Panc1 (cell line): ENCODE data around the gene TMTC1. TPM values are rescaled to one million over a fixed set of nuclear protein-coding genes. Genes with fewer than 3 reads are reported as not detected.

Source experiments
- ATAC-seq: fragments of 200-7000 bp; cut with Tn5 transposase; 2 replicates; pipeline ENCODE4 v1.9.1; 2020; ENCODE audit warnings: mild to moderate bottlenecking, moderate library complexity
- BruUV-seq: library from RNA; stranded (reverse); fragments of 400-500 nt; replicated peaks from 2 replicates; lab custom pipeline; 2021; lab: Mats Ljungman, UMichigan
- CTCF ChIA-PET: fragments of 300-600 bp; sonication (Branson Sonifier 250); formaldehyde crosslinking; loops from one replicate; lab custom pipeline; 2022; ENCODE audit warnings: antibody characterized with exemption; lab: Charles Lee
- POLR2A ChIA-PET: fragments of 300-600 bp; sonication (Branson Sonifier 250); formaldehyde crosslinking; loops from one replicate; lab custom pipeline; 2022; ENCODE audit warnings: antibody characterized with exemption; lab: Charles Lee
- DNase-seq: peaks from one replicate; pipeline ENCODE4 v3.0.0-alpha.2; 2010; ENCODE audit warnings: low read depth, low spot score
- H3K27ac ChIP-seq: 2 replicates; pipeline ENCODE4 v1.5.1; 2011; ENCODE audit warnings: mild to moderate bottlenecking, low read length, inconsistent platforms
- H3K27me3 ChIP-seq: fragments of 200-500 bp; sonication (Bioruptor generic); 2 replicates; pipeline ENCODE4 v1.6.0; 2014; ENCODE audit warnings: low read length, inconsistent platforms; ENCODE audit not compliant: control insufficient read depth, insufficient read depth
- H3K36me3 ChIP-seq: fragments of 200-500 bp; sonication (Bioruptor generic); 2 replicates; pipeline ENCODE4 v1.5.1; 2014; ENCODE audit warnings: inconsistent platforms, mild to moderate bottlenecking, low read length, moderate library complexity; ENCODE audit not compliant: control insufficient read depth, insufficient read depth
- H3K4me1 ChIP-seq: 2 replicates; pipeline ENCODE4 v1.5.1; 2011; ENCODE audit warnings: inconsistent platforms, mild to moderate bottlenecking, low read length, moderate library complexity; ENCODE audit not compliant: control insufficient read depth, insufficient read depth
- H3K4me3 ChIP-seq, 2 experiments: 2 replicates each; pipeline ENCODE4 v1.5.1; 2011 to 2012; ENCODE audit warnings: low read depth in 2 of 2, low read length in 2 of 2, mild to moderate bottlenecking in 2 of 2, inconsistent platforms in 1 of 2, moderate library complexity in 1 of 2
- H3K9me3 ChIP-seq: fragments of 200-500 bp; sonication (Bioruptor generic); 2 replicates; pipeline ENCODE4 v1.5.1; 2014; ENCODE audit warnings: low read depth, mild to moderate bottlenecking, inconsistent platforms, low read length, moderate library complexity; ENCODE audit not compliant: control insufficient read depth, insufficient read depth
- POLR2AphosphoS5 ChIP-seq: IDR thresholded peaks from 2 replicates; pipeline ENCODE4 v1.6.1; 2012; ENCODE audit warnings: mild to moderate bottlenecking, low read depth, low read length, moderate library complexity
- REST ChIP-seq, 2 experiments: IDR thresholded peaks; 2 replicates each; pipeline ENCODE4 v1.6.1; 2011 to 2012; ENCODE audit warnings: low read depth in 2 of 2, control low read depth in 1 of 2, low read length in 1 of 2, mild to moderate bottlenecking in 1 of 2, moderate library complexity in 1 of 2; ENCODE audit not compliant: insufficient read depth in 1 of 2
- SIN3A ChIP-seq: IDR thresholded peaks from 2 replicates; pipeline ENCODE4 v1.6.1; 2012; ENCODE audit warnings: low read depth, mild to moderate bottlenecking, low read length, moderate library complexity, borderline replicate concordance; ENCODE audit not compliant: insufficient read depth
- TCF7L2 ChIP-seq: IDR thresholded peaks from 2 replicates; pipeline ENCODE4 v1.6.1; 2011; ENCODE audit warnings: mild to moderate bottlenecking, low read depth, low read length, inconsistent platforms
- in situ Hi-C: cut with HindIII; loops from 2 replicates; pipeline ENCODE4 v1.10.0; 2016; ENCODE audit warnings: low sequenced_read_pairs, low pct_unique_long_range_greater_than_20kb
- intact Hi-C: fragments of 100-400 bp; cut with micrococcal nuclease; formaldehyde crosslinking; loops from one replicate; pipeline ENCODE4 v1.10.0; 2022; ENCODE audit not compliant: unreplicated experiment
- total RNA-seq: library from RNA; stranded (reverse); gene quantifications from one replicate; pipeline ENCODE4 v1.2.1, GENCODE V29; 2021; ENCODE audit not compliant: unreplicated experiment
- TF ChIP-seq, protein P1 (sequence below): fragments of 450-650 bp; IDR thresholded peaks from 2 replicates; pipeline ENCODE4 v1.5.1; 2017; ENCODE audit warnings: mild to moderate bottlenecking

Gene TMTC1
- total RNA-seq, 1 experiment from 2014 or later = 0.28 TPM

- POLR2A ChIA-PET = interaction anchor here (0.6 kb wide), 1 partner anchor 20 kb away, joined by 6 read pairs; no protein-coding TSS in a partner anchor
Observed at GRCh38 chr12:29656762-29657538, 126.8 kb downstream of the TMTC1 start.

DNA sequence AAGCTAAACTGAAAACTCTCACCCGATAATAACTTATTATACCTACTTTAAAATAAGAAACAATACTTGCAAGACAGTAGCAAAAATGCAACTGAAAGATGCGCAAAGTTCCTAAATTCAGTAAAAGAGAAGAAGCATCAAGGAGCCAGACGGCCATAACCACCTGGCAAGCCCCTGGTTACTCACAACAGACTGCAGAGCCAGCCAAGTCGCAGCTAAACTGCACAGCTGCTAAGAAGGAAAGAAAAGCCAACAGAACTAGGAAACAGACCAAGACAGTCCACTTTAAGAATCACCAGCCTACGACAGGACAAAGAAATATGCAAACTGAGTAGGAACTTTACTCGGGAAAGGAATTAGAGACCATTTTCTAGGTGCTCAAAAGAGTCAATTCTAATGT is 127.9 kb downstream of the TMTC1 start:
- POLR2A ChIA-PET = no interaction called here
- CTCF ChIA-PET = no interaction called here
- BruUV-seq = no TSS peak
- DNase-seq (no peak), ATAC-seq (no peak)
- H3K4me1 ChIP-seq = no peaks in the 10 kb centered on the region
- H3K27me3 ChIP-seq = no peaks in the 10 kb centered on the region
- no peak overlapping the region for H3K4me3 ChIP-seq
- intact Hi-C loops (no loop called here), in situ Hi-C loops (no loop called here)
- TF ChIP-seq, protein P1, sequence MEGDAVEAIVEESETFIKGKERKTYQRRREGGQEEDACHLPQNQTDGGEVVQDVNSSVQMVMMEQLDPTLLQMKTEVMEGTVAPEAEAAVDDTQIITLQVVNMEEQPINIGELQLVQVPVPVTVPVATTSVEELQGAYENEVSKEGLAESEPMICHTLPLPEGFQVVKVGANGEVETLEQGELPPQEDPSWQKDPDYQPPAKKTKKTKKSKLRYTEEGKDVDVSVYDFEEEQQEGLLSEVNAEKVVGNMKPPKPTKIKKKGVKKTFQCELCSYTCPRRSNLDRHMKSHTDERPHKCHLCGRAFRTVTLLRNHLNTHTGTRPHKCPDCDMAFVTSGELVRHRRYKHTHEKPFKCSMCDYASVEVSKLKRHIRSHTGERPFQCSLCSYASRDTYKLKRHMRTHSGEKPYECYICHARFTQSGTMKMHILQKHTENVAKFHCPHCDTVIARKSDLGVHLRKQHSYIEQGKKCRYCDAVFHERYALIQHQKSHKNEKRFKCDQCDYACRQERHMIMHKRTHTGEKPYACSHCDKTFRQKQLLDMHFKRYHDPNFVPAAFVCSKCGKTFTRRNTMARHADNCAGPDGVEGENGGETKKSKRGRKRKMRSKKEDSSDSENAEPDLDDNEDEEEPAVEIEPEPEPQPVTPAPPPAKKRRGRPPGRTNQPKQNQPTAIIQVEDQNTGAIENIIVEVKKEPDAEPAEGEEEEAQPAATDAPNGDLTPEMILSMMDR = no peak
- no peak for TF ChIP-seq REST (IDR thresholded peaks at IDR 0.05; ENCODE audit: insufficient read depth in 1 of 2, low read depth in 2 of 2, low read length in 1 of 2)
- no peak for TF ChIP-seq SIN3A
- no peak for TF ChIP-seq TCF7L2
- TF ChIP-seq POLR2AphosphoS5 = no peak
- H3K36me3 ChIP-seq = no peaks in the 10 kb centered on the region
- no peak overlapping the region for H3K27ac ChIP-seq
- H3K9me3 ChIP-seq = no peaks in the 10 kb centered on the region

More at GRCh38 chr12:29656762-29657538, 126.8 kb downstream of the TMTC1 start:
- TF ChIP-seq REST (IDR thresholded peaks at IDR 0.05; ENCODE audit: insufficient read depth in 1 of 2, low read depth in 2 of 2, low read length in 1 of 2) (no peak), POLR2AphosphoS5 (no peak), TCF7L2 (no peak), SIN3A (no peak)
- TF ChIP-seq, protein P1 = no peak
- no peaks in the 10 kb centered on the region for H3K9me3 ChIP-seq
- no peaks in the 10 kb centered on the region for H3K27me3 ChIP-seq
- intact Hi-C loops = no loop called here
- no peak overlapping the region for H3K4me3 ChIP-seq
- no TSS peak for BruUV-seq
- H3K27ac ChIP-seq = no peak overlapping the region
- H3K4me1 ChIP-seq = no peaks in the 10 kb centered on the region
- DNase-seq (no peak), ATAC-seq (no peak)
- CTCF ChIA-PET = no interaction called here
- in situ Hi-C loops = no loop called here
- H3K36me3 ChIP-seq = no peaks in the 10 kb centered on the region
